HG03175 (cell line): ENCODE measurements around the gene ZNF227.
"Not testable (repeated sequence)": the region's sequence is repeated elsewhere in the genome, so short reads cannot be mapped to it uniquely, and the experiment has no call there.

Source experiments
- ATAC-seq: cut with Tn5 transposase; IDR thresholded peaks from one replicate; pipeline ENCODE4 v1.9.1; 2021; ENCODE audit warnings: mild to moderate bottlenecking, moderate library complexity; ENCODE audit not compliant: unreplicated experiment

Gene ZNF227

DNA sequence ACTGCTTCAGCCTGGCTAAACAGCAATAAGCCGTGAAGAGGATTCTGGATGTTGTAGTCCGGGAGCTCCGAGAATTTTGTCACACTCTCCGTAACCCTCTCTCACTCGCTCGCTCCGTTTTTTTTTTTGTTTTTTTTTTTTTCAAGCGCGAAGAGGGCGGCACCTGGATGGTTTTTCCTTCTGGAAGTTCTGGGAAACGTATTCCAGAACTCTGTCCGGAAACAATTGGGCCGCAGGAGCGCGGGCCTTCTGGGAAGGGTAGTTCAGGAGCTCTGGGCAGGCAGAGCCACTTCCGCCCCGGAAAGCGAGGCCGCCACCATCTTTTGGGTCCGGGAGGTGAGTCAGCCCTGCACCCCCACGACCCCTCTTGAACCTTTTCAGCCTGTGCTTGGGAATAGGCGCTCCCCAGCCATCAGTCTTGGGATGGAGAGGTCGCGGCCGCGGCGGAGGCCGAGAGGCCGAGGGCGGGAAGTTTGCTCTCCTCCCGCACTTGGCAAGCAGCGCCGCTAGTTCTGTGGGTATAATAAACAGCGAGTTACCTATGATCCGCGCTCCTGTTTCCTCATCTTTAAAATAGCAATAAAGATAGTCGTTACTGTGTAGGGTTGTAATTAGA is at the start of gene ZNF227:
TSS of gene ZNF227 (plus strand) at position 283 of the 616 bp plus-strand sequence. CDS start 5,261 bp downstream, outside the sequence.
- peak; percentile 90 for ATAC-seq

DNA sequence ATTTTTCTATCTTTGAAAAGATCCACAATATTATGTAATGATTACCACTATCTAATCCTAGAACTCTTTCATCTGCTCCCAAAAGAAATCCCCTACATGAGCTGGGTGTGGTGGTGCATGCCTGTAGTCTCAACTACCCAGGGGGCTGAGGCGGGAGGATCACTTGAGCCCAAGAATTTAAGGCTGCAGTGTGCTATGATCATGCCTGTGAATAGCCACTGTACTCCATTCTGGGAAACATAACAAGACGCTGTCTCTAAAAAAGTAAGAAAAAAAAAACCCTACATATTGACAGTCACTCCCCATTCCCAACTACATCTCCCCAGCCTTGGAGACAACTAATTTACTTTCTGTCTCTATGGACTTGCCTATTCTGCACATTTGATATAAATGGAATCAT is 48.5 kb upstream of the ZNF227 start:
- no peak for ATAC-seq

GRCh38 chr19:44164327-44164672 is 48.0 kb upstream of the ZNF227 start:
- peak; percentile 5 for ATAC-seq

GRCh38 chr19:44164673-44165512 is 47.4 kb upstream of the ZNF227 start, which contains the start of gene ZNF226:
Gene ZNF226, plus strand, starts transcription at chr19:44165100. Its CDS starts 4,981 bp downstream, at chr19:44170081.
- peak; percentile 87 for ATAC-seq

- not testable (repeated sequence) for ATAC-seq
These were observed 41.7 kb upstream of the ZNF227 start for GRCh38 chr19:44170660-44171059.

GRCh38 chr19:44176590-44176989 is 35.7 kb upstream of the ZNF227 start:
- ATAC-seq: no peak

DNA sequence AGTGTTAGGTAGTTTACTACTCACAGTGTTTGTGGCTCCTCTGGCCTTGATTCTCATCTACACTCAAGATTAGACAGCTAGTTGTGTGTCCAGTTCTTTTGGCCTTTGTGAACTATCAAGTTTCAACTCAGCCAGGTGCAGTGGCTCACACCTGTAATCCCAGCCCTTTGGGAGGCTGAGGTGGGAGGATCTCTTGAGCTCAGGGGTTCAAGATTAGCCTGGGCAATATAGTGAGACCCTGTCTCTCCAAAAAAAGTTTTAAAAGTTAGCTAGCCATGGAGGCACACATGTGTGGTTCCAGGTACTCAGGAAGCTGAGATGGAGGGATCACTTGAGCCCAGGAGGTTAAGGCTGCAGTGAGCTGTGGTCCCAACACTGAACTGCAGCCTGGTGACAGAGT is 31.4 kb upstream of the ZNF227 start:
- no peak for ATAC-seq

- ATAC-seq: no peak
These were observed 30.2 kb upstream of the ZNF227 start for GRCh38 chr19:44182145-44182544.

- ATAC-seq: no peak
These were observed 22.3 kb upstream of the ZNF227 start for GRCh38 chr19:44190020-44190419.

- ATAC-seq: no peak
These were observed 20.2 kb upstream of the ZNF227 start for GRCh38 chr19:44192127-44192526.

DNA sequence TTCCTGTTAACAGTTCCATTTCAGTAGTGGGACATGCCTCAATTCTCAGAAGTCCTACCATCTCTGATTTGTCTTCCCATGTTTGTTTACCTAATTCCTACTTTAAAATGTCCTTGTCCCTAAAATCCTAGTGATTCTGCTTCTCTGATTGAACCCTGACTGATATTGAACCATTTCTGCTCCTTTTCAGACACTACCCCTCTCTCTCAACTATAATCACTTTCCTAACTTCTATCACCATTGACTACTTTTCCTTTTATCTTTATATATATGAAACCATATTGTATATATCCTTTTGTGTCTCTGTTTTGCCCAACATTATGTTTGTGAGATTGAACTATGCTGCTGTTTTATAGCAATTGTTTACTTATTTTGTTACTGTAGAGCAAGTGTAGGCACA is 15.6 kb upstream of the ZNF227 start:
- ATAC-seq: no peak

GRCh38 chr19:44202470-44202869 is 9.9 kb upstream of the ZNF227 start:
- ATAC-seq: no peak

DNA sequence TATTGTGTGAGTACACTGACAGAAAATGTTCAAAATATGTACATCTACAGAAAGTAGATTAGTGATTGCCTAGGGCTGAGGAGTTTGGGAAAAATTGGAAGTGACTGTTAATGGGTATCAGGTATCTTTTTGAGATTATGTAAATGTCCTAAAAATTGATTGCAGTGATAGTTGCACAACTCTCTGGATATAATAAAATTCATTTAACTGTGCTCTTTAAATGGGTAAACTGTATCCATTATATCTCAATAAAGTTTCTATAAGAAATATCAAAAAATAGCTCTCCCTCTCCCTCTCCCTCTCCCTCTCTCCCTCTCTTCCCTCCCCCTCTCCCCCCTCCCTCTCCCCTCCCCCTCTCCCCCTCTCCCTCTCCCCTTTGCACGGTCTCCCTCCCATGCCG is 9.4 kb upstream of the ZNF227 start:
- no peak for ATAC-seq

- ATAC-seq: not testable (repeated sequence)
These were observed 8.5 kb upstream of the ZNF227 start for GRCh38 chr19:44203877-44204276.

GRCh38 chr19:44204772-44205171 is 7.6 kb upstream of the ZNF227 start:
- ATAC-seq: no peak

GRCh38 chr19:44207126-44207803 is 5.1 kb upstream of the ZNF227 start:
- ATAC-seq: peak; percentile 90

DNA sequence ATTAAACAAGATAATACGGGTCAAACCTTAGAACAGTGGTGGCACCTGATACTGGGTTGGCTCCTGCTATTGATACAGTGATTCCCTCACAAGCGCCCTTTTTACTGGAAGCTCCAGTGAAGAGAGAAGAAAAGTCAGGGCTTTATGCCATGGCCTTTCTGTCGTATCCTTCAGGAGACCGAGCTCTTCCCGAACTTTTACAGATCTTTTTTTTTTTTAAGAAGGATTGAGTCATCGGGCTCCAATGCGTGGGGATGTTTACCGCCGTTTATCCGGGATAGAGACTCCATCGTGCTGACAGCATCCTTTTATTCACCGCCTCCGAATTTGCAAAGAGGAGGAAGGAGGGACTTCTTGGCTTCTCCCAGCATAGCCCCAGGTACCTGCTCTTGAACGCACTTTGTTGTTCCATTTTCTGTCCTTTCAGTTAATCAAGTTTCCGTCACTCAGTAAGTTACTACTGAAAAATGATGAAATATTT is 574 bp downstream of the ZNF227 start:
- ATAC-seq: no peak

DNA sequence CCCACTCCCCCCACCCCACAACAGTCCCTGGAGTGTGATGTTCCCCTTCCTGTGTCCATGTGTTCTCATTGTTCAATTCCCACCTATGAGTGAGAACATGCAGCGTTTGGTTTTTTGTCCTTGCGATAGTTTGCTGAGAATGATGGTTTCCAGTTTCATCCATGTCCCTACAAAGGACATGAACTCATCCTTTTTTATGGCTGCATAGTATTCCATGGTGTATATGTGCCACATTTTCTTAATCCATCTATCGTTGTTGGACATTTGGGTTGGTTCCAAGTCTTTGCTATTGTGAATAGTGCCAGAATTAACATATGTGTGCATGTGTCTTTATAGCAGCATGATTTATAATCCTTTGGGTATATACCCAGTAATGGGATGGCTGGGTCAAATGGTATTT is 7.6 kb downstream of the ZNF227 start:
- ATAC-seq: not testable (repeated sequence)

DNA sequence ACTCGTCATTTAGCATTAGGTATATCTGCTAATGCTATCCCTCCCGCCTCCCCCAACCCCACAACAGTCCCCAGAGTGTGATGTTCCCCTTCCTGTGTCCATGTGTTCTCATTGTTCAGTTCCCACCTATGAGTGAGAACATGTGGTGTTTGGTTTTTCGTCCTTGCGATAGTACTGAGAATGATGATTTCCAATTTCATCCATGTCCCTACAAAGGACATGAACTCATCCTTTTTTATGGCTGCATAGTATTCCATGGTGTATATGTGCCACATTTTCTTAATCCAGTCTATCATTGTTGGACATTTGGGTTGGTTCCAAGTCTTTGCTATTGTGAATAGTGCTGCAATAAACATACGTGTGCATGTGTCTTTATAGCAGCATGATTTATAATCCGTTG is 8.4 kb downstream of the ZNF227 start:
- ATAC-seq: not testable (repeated sequence)

DNA sequence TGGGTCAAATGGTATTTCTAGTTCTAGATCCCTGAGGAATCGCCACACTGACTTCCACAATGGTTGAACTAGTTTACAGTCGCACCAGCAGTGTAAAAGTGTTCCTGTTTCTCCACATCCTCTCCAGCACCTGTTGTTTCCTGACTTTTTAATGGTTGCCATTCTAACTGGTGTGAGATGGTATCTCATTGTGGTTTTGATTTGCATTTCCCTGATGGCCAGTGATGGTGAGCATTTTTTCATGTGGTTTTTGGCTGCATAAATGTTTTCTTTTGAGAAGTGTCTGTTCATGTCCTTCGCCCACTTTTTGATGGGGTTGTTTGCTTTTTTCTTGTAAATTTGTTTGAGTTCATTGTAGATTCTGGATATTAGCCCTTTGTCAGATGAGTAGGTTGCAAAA is 9.0 kb downstream of the ZNF227 start:
- ATAC-seq: not testable (repeated sequence)

- no peak for ATAC-seq
These were observed 16.0 kb downstream of the ZNF227 start for GRCh38 chr19:44228318-44228717.

- ATAC-seq: no peak
These were observed 20.5 kb downstream of the ZNF227 start for GRCh38 chr19:44232867-44233266.
